ENCODE measurements around the gene PLCD3.

Gene PLCD3, protein sequence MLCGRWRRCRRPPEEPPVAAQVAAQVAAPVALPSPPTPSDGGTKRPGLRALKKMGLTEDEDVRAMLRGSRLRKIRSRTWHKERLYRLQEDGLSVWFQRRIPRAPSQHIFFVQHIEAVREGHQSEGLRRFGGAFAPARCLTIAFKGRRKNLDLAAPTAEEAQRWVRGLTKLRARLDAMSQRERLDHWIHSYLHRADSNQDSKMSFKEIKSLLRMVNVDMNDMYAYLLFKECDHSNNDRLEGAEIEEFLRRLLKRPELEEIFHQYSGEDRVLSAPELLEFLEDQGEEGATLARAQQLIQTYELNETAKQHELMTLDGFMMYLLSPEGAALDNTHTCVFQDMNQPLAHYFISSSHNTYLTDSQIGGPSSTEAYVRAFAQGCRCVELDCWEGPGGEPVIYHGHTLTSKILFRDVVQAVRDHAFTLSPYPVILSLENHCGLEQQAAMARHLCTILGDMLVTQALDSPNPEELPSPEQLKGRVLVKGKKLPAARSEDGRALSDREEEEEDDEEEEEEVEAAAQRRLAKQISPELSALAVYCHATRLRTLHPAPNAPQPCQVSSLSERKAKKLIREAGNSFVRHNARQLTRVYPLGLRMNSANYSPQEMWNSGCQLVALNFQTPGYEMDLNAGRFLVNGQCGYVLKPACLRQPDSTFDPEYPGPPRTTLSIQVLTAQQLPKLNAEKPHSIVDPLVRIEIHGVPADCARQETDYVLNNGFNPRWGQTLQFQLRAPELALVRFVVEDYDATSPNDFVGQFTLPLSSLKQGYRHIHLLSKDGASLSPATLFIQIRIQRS
- total RNA-seq: 1.7 to 3.6 (median 2.5) reads per million in 3 experiments

DNA sequence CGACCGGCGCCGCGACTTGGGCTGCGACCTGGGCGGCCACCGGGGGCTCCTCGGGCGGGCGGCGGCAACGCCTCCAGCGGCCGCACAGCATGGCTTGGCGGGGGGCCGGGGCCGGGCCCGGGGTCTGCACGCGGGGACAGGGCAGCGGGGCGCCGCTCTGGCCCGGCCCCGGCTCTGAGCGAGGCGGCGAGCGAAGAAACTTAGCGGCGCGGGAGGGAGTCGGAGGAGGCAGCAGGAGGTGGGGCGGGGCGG, at the start of gene PLCD3:
PLCD3 (minus strand) TSS at position 196 of the 252 bp plus-strand sequence; CDS start at position 91, 105 bp downstream.
- no peak for DNase-seq

DNA sequence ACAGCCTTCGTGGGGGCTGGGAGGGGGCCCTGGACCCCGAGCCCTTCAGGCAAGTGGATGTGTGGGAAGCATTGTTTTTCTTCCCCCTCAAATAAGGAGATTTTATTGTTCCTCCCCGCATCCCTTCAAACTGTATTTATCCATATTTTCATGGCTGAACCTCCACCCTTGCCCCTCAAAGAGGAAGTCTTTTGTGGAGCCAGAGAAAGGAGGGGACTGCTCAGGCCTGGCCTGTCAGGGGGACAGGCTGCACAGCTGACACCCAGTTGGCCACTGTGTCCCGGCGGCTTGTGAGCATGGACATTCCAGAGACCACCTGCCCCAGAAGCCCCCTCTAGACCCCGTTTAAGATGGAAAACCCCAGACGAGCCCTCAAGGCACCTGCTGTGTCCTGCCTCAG, 45.2 kb upstream of the PLCD3 start:
- DNase-seq: no peak

DNA sequence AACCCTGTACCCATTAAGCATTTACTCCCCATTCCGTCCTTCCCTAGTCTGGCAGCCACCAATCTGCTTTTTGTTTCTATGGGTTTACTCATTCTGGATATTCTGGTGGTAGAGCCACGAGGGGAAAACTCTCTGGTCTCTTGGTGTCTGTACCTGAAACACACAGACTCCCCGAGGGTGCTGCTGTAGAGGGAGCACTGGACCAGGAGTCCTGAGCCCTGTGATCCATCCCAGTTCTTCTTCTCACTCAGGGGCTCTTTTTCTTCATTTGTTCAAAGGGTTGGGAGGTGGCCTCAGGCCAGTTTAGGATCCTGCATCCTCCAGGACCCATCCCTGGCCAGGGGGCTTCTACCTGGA, 43.4 kb upstream of the PLCD3 start:
- no peak for DNase-seq

DNA sequence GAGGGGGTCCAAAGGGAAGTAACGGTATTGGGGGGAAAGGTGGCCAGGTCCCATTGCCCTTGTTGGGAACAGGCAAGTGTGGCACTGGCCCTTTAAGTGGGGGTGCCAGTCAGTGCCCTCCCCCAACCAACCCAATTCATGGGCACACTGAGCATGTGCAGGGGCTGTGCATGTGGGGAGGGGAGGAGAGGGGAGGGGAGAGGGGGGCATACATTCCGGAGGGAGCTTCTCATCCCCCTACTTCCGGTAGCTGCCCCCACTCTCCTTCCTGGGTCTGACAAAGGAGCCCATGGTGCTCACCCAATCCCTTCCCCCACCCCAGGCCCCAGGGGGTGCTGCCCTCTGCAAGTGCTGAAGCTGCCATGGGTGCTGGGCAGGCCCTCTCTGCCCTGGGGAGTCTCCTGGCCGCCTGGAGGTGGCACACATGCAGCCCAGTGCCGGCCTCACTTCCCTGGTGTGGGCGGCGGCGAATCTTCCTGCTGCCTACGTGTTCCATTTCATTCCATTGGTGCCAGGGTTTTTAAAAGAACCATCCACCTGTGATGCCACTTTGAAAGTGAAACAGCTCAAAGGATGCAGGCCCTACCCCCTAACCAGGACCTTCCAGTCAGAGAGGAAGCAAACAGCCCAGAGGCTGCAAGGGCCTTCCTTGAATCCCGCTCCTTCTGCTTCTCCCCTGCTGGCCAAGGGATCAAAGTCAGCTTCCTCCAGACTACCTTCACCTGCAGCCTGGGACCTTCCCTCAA, 40.4 kb upstream of the PLCD3 start:
- peak; percentile 39 for DNase-seq

DNA sequence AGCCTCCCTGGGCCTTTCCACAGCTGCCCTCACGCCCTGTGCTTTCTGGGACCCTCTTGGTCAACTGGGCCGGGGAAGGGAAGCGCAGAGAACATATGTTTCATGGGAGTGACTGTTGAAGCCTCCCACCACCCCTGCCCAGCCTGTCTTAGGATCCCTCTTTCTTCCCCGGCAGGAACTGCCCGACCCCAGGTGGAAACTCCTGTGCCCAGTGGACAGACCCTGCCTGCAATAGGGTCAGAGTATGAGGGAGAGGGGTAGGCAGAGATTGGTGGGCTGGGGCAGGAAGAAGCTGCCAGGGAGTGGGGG, 39.9 kb upstream of the PLCD3 start:
- DNase-seq: no peak

DNA sequence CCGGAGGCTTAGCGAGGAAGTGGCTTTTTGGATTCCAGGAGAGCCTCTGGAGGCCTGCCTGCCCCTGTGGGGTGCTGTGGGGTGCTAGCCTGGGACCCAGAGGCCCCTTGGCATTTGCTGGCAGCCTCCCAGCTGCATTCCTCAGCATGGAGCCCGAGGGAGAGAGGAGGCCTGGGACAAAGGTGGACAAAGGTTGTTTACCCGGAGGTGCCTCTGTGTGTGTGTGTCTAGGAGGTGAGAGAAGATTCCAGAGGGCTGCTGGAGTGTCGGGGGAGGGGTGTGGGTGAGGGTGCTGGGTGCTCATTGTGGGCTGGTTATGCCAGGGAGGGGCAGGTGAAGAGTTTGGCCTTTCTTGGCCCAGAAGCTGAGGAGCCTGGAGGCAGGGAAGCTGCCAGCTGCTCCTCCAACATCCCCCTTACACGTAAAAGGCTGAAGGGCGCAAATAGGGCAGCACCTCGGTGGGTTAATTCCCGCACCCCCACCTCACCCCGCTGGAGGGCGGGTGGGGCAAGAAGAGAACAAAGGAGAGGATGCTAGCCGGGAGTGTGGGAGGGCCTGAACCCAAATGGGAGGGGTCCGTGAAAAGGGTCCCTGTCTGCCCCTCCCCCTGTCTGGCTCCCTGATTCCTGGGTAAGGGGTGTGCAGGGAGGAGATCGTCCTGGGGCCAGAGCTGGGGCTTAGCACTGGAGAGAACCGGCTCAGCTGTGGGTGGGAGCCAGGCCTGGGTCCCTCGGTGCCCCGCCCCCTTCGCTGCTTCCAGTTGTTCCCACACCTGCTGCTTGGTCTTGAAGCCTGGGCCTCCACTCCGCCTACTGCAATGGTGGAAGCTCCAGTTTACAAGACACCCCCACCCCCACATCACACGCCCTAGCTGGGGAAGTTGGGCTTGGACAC, 39.3 kb upstream of the PLCD3 start:
- DNase-seq: no peak

DNA sequence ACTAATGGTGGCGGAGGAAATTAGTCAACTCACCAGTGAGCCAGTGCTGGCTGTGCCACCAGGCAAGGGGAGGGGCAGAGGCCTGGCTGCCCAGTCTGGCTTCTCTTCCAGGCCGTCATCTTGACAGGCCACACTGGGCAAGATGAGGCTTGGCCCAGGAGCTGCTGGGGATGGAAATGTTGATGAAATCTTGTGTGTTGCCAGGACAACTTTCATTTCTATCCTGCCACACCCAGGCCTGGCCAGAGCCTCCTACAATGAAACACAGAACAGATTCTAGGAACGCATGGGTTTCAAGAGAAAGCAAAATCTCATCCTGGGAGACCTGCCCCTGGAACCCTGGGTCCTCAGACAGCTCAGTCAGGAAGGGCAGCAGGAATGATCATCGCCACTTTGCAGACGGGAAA, 38.6 kb upstream of the PLCD3 start:
- no peak for DNase-seq

DNA sequence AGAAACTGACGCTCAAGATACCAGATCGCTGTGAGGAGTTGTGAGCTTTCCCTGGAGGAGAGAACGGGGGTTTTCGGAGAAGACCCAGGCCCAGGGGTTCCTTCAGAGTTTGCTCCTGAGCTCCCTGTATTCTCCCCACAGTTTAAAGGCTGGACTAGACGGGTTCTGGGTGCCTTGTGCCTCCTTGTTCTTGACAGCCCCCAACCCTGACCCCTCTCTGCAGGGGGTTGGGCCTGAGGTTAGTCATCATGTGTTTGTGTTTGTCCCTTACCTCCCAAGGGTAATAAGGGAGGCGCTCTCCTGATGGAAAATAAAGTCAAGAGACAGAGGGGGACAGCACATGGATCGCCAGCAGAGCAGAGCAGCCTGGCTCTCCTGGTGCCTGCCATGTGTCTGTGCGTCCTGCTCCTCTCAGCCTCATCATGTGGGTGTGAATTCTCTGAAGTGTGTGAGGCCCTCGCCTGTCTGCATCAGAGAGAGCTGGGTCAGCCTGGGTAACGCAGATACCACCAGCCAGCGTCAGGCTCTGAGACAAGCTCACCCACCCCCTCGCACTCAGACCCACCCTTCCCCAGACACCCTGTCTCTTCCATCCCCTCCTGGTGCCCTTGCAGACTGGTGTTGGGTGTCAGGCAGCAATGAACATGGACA, 38.1 kb upstream of the PLCD3 start:
- no peak for DNase-seq

DNA sequence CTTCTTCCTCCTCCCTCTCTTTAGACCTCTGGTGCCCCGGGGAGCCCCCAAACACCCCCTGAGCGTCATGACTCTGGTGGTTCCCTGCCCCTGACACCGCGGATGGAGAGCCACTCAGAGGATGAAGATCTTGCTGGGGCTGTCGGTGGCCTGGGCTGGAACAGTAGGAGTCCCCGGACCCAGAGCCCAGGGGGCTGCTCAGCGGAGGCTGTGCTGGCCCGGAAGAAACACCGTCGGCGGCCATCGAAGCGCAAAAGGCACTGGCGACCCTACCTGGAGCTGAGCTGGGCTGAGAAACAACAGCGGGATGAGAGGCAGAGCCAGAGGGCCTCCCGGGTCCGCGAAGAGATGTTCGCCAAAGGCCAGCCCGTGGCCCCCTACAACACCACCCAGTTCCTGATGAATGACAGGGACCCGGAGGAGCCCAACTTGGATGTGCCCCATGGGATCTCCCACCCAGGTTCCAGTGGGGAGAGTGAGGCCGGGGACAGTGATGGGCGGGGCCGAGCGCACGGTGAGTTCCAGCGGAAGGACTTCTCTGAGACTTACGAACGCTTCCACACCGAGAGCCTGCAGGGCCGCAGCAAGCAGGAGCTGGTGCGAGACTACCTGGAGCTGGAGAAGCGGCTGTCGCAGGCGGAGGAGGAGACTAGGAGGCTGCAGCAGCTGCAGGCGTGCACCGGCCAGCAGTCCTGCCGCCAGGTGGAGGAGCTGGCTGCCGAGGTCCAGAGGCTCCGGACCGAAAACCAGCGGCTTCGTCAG, 36.9 kb upstream of the PLCD3 start:
- no peak for DNase-seq

DNA sequence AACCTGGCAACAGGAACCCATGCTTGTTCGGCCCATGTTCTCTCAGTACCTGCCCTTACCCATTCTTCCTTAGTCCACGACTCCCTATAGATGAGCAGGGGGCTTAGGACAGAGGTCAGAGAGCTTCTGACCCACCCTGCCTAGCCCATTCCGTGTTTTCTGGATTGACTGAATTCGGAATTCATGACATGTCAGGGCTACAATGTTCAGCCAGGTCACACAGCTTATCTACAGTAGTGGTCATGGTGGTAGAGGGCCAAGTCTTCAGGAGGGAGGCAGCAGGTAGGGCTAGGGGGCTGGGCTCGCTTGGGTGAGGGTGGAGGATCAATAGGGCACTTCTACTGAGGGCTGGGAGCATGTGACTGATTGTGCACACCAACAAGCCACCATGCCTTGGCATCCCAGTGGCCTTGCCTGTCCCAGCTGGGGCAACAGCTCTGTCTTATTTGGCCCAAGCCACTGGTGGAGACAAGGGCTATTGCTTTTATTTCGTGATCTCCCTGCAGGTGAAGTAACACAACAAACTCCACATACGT, 32.5 kb upstream of the PLCD3 start:
- DNase-seq: no peak

DNA sequence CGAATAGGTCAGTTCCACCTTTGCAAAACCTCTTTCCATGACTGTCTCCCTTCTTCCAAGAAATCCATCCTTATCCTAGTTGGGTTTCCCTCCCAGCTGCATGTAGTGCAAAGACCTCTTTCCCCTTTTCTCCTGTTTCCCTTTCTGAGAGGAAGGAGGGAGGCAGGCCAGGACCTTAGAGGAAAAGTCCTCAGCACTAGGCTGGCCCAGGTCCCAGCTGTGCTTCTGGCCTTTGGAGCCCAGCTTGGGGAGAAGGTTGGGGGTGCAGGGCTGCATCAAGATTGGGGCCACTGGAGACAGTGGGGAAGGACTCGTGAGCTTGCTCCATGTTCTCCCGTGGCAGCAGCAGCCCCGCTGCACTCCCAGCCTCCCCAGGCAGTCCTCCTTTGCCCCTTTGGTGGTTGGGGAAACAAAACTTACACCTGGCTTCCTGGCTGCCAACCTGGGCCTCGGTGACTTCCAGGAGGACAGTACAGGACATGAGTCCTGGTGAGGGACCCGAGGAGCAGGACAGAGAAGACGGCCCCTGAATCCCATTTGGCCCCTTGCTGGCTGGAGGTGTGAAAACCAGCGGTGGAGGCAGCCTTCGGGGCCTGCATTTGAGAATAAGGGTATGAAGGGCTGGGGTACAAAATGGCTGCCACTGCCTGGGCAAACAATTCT, 29.8 kb upstream of the PLCD3 start:
- DNase-seq: no peak

DNA sequence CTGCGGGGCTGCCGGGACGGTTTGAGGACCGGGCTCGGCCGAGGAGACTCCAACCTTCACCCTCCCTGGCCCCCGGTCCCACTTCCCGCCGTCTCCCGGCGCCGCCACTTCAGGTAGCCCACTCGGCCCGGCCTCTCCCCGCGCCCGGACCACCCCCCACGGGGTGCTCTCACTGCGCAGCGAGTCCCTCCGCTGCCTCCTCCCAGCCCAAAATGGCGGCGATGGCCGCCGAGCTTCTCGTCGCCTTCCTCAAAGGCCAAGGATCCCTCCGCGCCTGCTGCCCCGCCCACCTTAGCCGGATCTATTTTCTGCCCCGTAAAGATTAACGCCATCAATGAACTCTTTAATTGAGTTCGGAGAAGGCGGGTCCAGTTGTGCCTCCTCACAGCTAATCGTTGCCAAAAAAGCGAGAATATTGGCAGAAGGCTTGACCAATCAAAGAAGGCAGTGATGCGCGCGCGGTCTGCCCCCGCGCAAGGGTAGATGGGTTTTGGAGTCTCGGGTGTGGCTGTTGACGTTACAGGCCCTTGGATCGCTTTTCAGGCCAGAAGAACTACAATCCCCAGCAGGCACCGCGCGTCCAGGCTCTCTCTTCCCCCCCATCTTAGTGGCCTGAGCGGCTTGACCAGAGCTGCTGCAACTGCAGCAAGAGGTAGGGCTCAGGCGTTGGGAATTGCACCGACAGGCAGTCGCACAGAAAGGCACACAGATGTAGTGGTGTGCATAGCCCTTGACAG, 29.1 kb upstream of the PLCD3 start, which contains the start of gene HEXIM2:
HEXIM2 (plus strand) TSS at position 588 of the 737 bp plus-strand sequence. CDS start 919 bp downstream, outside the sequence.
- peak; percentile 99 for DNase-seq

DNA sequence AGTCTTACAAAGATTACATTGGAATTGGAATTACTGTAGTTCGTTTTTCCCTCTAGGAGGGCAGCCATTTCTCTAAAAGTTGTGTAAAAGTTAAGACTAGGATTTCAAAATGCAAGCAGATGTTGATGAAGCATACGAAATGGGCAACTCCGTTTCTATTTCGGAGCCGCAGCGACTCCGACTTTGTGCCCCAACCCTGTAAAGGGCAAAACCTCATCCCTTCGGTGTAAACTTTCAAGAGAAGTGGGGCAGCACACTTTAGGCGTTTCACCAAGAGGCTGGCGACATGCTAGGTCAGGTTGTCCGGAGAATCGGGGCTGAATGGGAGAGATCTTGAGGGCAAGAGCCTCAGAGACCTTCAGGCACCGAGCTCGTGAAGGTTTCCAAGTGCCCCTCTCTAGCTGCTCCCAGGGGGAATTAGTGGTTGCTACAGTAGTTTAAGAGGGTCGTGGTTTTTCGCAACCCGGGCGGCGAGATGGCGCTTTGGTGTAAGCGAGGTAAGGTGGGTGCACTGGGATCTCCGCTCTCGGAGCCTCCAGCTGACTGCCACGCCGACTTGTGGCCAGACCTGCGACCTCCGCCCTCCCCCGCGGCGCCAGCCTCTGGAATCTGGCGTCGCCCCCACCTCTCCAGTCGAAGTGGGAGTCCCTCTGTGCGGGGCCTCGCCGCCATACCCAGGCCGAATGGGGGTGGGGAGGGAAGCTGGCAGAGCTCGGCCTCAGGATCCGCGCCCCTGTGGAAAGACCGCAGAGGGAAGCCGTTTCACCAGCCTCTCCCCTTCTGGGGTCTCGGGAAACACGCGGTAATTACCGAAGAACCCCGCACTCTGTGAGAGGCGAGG, 28.4 kb upstream of the PLCD3 start:
- DNase-seq: peak; percentile 61

DNA sequence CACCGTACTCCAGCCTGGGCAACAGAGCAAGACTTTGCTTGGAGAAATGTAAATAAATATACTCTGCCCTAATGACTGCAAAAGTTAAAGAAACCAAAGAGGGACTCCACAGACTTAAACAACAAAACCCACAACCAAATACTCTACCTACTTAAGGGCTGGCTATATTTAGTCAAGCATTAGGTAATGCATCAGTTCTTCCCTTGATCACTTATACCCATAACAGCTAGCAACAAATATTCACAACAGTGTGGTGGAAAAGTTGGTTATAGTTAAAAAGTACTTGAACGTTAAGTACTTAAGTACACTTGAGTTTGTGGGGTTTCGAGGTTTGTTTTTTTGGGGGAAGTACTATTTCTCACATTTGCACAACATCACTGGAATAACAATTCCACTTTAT, 23.9 kb upstream of the PLCD3 start:
- DNase-seq: no peak

DNA sequence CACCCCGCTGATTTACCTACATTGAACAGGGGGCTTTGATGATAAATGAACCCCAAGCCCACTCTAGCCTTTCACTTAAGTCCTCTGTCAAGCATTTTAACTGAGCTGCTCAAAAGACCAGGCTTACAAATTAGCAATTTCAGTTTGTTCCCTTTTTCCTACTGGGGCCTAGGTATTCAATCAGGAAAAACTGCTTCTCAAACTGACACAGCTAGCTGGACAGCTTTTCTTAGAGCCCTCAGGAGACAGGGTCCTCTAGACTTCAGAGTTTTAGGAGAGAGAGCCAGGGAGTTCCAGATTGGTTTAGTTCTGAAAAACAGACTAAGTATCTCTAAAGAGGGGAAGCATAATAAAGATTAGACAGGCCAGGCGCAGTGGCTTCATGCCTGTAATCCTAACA, 23.2 kb upstream of the PLCD3 start:
- no peak for DNase-seq

DNA sequence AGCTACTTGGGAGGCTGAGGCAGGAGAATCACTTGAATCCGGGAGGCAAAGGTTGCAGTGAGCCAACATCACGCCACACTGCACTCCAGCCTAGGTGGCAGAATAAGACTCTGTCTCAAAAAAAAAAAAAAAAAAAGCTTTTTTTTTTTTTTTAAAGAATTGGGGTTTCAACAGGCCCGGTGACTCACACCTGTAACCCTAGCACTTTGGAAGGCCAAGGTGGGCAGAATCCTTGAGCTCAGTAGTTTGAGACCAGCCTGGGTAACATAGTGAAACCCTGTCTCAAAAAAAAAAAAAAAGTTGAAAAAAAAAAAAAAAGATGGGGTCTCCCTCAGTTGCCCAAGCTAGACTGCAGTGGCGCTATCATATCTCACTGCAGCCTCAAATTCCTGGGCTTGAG, 22.7 kb upstream of the PLCD3 start:
- no peak for DNase-seq

DNA sequence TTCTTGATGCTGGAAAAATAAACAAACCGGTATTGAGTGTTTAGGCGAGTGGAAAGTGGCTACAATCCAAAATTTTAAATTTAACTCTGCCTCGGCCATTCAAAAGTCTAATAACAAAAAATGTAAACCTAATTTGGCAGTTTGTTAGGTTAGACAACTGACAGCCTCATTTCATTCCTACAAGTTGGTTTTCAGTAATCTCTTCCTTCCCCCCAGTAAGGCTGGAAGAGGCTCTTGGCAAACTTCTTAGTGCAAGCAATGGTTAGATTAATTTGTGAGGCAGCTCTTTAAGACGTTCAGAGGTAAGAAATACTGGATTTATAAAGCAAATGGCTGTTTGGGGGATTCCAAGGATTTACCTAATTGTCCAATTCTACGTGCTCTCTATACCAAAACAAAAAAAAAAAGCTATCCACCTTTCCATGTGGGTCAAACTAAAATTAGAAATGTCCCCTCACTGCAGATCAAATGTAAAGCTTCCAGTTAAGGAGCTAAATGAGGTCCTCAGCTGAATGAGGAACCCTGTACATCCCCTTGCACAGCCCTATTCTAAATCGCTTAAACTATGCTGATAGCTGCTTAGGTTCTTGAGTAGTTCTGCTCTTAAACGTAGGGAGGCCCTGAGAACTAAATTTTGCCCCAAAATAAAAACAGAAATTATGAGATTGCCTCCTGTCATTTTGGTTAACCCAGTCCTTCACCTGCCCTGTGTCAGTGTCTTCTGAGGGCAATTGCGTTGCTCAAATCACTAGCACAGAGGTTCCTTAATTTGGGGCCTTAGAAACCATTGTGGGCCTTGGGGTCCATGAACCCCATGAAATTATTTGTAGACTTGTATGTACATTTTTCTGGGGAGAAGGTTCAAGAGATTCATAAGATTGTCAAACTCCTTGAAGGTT, 18.8 kb upstream of the PLCD3 start:
- no peak for DNase-seq

Measured in central memory CD4-positive, alpha-beta T cell (primary cell).